SH-SY5Y (cell line): ENCODE results near the gene SMPD2.

Experiments used
- GATA2 ChIP-seq: IDR thresholded peaks from 2 replicates; pipeline ENCODE4 v1.6.1; 2011; ENCODE audit warnings: mild to moderate bottlenecking, low read depth, low read length
- GATA3 ChIP-seq: IDR thresholded peaks from 2 replicates; pipeline ENCODE4 v1.6.1; 2011; ENCODE audit warnings: low read depth, mild to moderate bottlenecking, low read length, moderate library complexity

The SMPD2 gene

DNA sequence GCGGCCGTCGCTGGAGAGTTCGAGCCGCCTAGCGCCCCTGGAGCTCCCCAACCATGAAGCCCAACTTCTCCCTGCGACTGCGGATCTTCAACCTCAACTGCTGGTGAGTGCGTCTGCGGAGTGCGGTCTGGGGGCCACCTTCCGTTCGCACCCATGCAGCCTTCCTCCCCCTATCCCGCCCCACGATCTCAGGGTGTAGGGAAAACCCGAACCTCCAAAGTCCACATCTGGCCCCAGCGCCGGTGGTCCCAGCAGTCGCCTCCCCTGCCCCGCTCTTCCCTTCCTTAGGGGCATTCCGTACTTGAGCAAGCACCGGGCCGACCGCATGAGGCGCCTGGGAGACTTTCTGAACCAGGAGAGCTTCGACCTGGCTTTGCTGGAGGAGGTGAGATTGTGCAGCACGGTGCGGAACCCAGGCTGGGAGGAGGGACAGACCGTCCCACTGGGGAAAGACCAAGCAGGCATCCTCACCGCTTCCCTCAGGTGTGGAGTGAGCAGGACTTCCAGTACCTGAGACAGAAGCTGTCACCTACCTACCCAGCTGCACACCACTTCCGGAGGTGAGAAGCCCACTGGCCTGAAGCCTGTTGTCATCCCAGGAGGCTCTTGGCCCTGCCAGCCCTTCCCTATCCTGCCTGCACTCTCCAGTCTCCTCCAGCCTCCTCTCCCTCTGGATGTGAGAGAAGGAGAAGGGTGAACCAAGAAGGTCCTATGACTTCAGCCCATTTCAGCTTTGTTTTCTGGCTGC is 719 bp downstream of the SMPD2 start:
- TF ChIP-seq GATA3, result no peak
- TF ChIP-seq GATA2, result no peak

DNA sequence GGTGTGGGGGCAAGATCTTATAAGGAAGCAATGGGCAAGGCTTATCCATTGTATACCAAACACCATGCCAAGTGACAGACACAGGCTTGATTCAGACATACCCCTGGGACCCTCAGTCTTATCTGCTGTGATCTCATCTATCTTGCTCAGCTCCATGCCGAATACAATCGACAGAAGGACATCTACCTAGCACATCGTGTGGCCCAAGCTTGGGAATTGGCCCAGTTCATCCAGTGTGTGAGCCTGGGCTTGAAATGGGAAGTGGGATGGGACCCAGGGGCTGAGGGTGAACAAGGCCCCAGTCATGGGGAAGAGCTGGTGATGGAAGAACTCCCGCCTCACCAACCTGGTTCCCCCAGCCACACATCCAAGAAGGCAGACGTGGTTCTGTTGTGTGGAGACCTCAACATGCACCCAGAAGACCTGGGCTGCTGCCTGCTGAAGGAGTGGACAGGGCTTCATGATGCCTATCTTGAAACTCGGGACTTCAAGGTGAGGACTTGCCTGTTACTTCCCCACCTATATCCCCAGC is 1.9 kb downstream of the SMPD2 start:
- TF ChIP-seq GATA2 (no peak), GATA3 (no peak)

DNA sequence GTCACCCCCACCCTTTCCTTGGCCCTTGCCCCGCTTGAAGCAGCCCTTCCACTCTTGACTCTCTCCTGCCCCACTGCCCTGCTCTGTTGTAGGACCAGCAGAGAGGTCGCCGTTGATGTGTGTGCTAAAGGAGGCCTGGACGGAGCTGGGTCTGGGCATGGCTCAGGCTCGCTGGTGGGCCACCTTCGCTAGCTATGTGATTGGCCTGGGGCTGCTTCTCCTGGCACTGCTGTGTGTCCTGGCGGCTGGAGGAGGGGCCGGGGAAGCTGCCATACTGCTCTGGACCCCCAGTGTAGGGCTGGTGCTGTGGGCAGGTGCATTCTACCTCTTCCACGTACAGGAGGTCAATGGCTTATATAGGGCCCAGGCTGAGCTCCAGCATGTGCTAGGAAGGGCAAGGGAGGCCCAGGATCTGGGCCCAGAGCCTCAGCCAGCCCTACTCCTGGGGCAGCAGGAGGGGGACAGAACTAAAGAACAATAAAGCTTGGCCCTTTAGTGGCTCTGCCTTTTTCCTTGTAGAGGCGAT is 3.0 kb downstream of the SMPD2 start:
- TF ChIP-seq GATA2, result no peak
- TF ChIP-seq GATA3, result no peak

DNA sequence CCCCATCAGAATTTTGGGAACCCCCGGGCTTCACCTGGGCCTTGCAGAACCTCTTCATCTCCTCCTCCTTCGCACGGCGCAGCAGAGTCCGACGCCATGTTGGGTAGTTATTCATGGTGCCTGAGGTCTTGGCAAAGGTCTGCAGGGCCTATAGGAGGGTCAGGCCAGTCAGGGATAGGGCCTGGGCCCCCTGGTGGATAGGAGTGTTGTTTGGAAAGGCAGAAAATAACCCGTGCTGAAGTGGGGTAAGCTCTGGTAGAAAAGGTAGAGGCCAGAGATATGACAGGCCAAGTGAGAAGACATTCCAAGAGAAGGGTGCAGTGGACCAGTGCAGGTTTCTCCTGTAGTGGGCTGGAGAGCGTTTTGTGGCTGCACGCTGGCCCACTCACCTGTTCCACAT is 4.9 kb downstream of the SMPD2 start:
- TF ChIP-seq GATA2, result no peak
- TF ChIP-seq GATA3, result no peak

DNA sequence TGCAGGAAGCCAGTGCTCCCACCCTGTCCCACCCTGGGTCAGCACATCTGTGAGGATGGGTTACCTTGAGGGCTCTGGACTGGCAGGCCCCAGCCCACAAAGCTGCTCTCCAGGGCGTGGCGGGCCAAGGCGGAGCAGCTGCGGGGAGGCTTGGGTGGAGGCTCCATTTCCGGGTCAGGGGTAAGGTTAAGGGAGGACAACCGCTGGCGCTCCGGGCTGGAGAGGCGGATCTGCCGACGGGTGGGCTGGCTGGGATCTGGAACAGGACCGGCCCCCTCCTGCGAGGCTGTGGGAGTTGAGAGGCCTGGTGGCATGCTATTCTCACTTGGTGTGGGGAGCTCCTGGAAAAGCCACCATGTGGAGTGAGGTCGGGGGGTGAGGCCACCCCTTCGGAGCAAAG is 5.5 kb downstream of the SMPD2 start:
- TF ChIP-seq GATA3 (no peak), GATA2 (no peak)

DNA sequence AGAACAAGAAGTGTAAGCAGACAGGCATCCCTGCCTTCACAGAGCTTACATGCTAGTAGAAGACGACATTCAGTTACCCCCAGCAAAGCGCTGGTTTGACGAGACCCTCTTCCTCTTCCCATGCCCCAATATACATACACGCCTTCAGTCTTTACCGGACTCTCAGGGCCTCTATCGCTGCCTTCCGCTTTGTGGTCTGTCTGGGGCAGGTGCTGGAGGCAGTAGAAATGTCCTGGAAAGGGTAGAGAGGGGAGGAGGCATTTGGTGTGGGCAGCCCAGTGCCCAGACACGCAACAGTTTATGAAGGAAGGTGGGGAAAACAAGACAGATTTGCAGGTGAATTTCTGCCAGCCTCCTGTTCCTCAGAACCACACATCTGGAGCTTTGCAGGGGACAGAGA is 6.0 kb downstream of the SMPD2 start:
- TF ChIP-seq GATA3 (no peak), GATA2 (no peak)

DNA sequence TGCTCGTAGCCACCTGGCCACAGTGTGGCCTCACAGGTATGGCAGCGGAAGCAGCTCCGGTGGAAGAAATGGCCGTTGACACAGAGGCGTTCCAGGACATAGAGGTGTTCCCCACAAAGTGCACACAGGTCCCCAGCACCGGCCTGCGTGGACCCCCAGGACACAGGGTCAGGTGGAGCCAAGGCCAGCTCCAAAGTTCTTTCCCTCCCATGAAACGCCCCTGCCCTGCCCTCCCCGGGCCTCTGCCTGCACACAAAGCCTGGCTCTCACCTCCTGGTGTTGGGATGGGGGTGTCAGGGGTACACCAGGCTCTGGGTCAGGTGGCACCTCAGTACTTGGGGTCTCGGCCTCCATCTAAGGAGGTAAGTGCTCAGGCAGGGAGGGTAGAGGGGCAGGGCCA is 6.6 kb downstream of the SMPD2 start:
- TF ChIP-seq GATA2 (no peak), GATA3 (no peak)

DNA sequence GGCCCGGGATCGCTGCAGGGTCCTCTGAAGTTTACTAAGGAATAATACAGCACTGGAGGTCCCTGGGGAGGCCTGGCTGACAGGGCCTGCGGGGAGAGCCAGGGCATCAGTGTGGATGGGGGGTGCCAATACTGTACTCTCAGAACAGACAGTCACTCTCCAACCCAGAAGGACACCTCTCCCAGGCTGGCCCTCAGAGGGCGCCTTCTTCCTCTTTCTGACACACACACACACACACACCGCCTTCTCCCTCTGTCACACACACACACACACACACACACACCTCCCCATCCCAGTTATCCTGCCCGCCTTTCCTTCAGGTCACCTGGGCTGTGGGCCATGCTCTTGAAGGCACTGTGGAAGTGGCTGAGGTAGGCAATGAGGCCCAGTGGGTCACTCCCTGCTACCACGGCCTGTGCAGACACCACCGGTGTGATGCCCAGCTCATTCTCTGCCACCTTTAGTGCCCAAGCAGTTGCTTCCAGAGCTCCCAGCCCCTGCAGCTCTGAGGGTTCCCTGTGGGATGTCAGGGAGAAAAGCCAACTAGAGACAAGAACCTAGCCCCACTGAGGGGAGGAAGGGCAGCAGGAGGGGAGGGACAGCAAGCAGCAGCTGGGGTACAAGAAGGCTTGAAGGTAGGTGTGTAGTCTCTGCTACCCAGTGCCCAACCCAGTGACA is 7.5 kb downstream of the SMPD2 start:
- no peak for TF ChIP-seq GATA3
- TF ChIP-seq GATA2, result no peak

DNA sequence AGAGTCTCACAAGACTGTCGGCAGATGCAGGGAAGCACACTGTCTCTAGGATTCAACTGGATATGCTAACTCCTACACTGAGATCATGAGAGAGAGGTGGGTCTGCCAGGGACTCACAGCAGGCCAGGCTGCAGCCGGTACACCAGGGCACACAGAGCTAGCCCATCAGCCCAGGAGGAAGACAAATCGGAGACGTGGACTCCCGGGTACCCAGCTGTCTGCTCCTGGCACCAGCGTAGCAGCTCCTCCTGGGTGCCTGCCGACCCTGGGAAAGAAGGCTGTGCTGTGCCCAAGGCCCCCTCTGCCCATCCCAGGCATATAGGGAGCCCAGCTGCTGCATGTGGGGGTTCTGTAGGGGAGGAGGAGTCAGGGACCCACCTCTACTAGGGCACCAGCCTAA is 8.1 kb downstream of the SMPD2 start:
- TF ChIP-seq GATA2 (no peak), GATA3 (no peak)

DNA sequence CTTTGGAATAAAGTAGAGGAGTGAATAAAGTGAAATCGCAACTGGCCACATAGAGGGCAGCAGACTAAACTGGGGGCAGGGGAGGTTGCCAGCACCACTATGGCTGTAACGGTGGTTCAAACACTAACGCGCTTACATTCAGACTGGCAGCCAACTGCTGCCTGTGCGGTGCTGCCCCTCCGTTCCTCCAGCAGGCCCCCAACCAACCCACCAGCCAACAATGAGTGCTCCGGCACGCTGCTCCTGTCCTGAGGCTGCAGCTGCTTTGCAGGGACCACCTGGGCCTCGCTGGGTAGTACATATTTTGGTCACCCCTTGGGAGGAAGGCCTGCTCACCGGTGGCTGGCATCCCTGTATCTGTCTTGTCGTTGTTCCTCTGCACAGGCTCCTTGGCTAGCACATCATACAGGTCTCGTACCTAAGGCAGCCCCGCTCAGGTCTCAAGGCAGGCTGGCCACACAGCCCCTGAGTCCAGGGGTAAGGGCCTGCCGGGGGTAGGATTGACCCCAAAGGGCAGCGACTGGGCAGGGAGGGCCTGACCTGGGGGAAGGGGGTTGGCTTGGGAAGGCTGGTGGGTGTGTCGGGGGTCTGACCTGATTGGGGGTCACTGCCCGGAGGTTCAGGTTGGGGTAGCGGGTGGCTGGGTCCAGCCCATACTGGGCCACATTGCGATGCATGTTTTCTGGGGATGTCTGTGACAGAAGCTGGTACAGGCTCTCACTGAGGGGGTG is 8.7 kb downstream of the SMPD2 start:
- TF ChIP-seq GATA2, result no peak
- TF ChIP-seq GATA3, result no peak

DNA sequence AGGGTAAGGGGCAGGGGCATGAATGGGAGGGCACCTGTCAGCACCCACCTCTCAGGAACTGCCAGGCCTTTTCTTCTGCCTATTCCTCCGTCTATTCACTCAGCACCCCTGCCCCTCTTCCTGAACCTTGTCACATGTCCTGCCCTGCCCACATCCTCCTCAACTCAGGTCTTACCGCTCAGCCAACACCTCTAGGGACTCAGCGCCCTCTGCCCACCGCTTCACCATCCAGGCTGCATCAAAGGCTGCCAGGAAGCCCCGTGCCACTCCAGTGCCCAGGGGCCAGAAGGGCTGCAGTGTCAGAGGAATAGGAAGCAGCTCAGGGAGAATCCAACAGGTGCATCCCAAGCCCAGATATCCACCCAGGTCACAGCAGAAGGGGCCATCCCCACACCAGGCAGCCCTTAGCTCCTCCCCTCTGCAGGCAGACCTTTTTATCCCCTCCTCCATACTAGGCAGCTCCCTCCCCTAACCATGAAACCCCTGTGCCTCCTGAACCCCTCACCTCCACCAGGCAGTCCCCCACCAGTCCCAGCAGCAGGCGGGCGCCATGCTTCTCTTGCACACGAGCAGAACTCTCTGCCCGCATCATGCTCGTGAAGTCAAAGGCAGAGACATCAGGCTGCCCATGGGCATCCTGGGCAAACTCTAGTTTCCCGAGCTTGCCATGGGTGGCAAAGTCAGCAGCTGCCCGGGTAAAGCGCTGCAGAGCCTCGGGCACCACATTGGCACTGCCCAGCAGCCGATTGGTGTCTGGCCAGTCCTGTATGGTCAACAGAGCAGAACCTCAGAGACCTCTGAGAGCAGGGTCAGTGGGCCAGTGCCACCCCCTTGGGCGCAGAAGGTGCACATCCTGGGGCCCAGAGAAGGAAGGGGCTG is 9.5 kb downstream of the SMPD2 start:
- TF ChIP-seq GATA2 (no peak), GATA3 (no peak)

DNA sequence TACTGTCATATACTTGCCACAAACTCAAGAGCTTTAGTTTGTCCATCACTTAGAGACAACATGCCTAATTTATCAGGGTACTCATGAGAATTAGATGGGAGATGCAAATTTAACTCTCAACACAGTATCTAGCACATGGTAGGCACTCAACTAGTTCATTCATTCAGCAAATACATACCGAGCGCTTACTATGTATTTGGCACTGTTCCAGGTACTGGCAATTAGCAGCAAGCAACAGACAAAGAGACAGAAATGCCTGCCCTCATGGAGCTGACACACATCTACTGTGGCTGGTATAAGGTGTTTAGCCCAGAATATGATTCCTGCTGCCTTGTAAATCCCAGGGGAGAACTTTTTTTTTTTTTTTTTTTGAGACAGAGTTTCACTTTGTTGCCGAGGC is 10.3 kb downstream of the SMPD2 start:
- TF ChIP-seq GATA3 (no peak), GATA2 (no peak)

DNA sequence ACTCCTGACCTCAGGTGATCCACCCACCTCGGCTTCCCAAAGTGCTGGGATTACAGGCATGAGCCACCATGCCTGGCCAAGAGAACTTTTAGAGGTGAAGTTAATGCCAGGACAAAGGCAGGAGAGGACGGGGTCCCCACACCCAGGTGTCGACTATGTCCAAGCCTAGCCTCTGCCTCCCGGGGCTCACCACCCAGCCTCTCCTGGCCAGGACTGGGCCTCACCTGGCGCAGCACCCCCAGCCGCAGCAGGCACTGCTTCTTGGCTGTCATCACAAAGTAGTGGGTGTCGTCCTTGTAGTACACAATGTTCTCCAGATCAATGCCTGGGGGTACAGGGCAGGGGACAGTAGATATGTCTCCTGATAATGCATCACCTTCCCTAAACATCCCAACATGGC is 10.9 kb downstream of the SMPD2 start:
- TF ChIP-seq GATA3 (no peak), GATA2 (no peak)
